Parathyroid adenoma (tissue), 2 donors: ENCODE results near the gene PPME1.

ENCODE experiments used
- H2AFZ ChIP-seq: fragments of 300-600 bp; sonication (generic); one replicate; pipeline ENCODE4 v1.7.0; 2017; ENCODE audit warnings: antibody characterized with exemption, mild to moderate bottlenecking
- H3K27ac ChIP-seq: fragments of 300-600 bp; sonication (generic); one replicate; pipeline ENCODE4 v1.7.0; 2017
- H3K27me3 ChIP-seq: fragments of 300-600 bp; sonication (generic); one replicate; pipeline ENCODE4 v1.7.0; 2017; ENCODE audit warnings: low read length; ENCODE audit not compliant: control insufficient read depth, insufficient read depth
- H3K36me3 ChIP-seq: fragments of 300-600 bp; sonication (generic); one replicate; pipeline ENCODE4 v1.7.0; 2017; ENCODE audit warnings: low read length; ENCODE audit not compliant: control insufficient read depth, insufficient read depth
- H3K4me1 ChIP-seq: fragments of 300-600 bp; sonication (generic); one replicate; pipeline ENCODE4 v1.7.0; 2017; ENCODE audit warnings: control low read depth
- H3K4me2 ChIP-seq: fragments of 300-600 bp; sonication (generic); one replicate; pipeline ENCODE4 v1.7.0; 2017; ENCODE audit warnings: low read length
- H3K4me3 ChIP-seq: fragments of 300-600 bp; sonication (generic); one replicate; pipeline ENCODE4 v1.7.0; 2017; ENCODE audit warnings: low read depth, low read length
- H3K79me2 ChIP-seq: fragments of 300-600 bp; sonication (generic); one replicate; pipeline ENCODE4 v1.7.0; 2017; ENCODE audit warnings: control low read depth
- H3K9ac ChIP-seq: fragments of 300-600 bp; sonication (generic); one replicate; pipeline ENCODE4 v1.7.0; 2017; ENCODE audit warnings: mild to moderate bottlenecking
- H3K9me3 ChIP-seq: fragments of 300-600 bp; sonication (generic); one replicate; pipeline ENCODE4 v1.7.0; 2017; ENCODE audit warnings: low read length; ENCODE audit not compliant: control insufficient read depth
- TF ChIP-seq, protein P1 (sequence below): fragments of 300-600 bp; sonication (generic); IDR thresholded peaks from one replicate; pipeline ENCODE4 v1.7.0; 2017; ENCODE audit warnings: antibody characterized with exemption, mild to moderate bottlenecking
- donor health status: primary hyperparathyroidism.

Gene PPME1

DNA sequence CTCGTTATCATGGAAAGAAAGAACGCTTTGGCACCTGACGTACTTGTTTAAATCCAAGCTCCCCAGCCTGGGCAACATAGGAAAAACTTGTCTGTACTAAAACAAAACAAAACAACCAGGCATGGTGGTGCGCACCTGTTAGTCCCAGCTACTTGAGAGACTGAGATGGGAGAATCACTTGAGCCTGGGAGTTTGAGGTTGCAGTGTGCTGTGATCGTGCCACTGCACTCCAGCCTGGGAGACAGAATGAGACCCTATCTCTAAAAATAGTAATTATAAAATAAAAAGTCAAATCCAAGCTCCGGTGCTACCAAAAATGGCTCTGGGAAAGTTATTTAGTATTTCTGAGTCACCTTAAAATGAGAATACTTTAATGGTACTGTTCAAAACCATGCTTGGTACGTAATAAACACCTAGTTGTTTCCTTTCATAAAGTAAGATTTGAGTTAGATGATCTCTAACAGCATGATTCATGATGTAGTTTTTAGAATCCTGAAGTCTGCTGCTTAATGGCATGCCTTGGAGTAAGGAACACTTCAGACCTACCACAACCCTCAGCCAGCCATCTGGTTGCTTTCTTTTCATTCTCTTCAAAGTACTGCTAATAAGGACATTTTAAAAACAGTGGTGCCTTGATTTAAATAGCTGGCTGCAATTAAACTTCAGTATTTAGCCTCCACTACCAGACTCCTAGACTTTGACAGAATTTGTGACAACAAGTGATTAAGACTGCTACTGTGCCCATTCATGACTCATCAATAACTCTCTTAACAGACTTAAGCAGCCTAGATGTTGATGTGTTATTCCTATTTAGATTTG is 8.4 kb downstream of the PPME1 start:
- TF ChIP-seq, protein P1, sequence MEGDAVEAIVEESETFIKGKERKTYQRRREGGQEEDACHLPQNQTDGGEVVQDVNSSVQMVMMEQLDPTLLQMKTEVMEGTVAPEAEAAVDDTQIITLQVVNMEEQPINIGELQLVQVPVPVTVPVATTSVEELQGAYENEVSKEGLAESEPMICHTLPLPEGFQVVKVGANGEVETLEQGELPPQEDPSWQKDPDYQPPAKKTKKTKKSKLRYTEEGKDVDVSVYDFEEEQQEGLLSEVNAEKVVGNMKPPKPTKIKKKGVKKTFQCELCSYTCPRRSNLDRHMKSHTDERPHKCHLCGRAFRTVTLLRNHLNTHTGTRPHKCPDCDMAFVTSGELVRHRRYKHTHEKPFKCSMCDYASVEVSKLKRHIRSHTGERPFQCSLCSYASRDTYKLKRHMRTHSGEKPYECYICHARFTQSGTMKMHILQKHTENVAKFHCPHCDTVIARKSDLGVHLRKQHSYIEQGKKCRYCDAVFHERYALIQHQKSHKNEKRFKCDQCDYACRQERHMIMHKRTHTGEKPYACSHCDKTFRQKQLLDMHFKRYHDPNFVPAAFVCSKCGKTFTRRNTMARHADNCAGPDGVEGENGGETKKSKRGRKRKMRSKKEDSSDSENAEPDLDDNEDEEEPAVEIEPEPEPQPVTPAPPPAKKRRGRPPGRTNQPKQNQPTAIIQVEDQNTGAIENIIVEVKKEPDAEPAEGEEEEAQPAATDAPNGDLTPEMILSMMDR: no peak
- no peak overlapping the region for H3K27ac ChIP-seq
- H3K79me2 ChIP-seq: peaks cover 6% of the 10 kb centered on the region
- H3K27me3 ChIP-seq: no peaks in the 10 kb centered on the region
- no peak overlapping the region for H2AFZ ChIP-seq
- H3K36me3 ChIP-seq: no peaks in the 10 kb centered on the region
- H3K4me3 ChIP-seq: no peak overlapping the region
- no peaks in the 10 kb centered on the region for H3K4me1 ChIP-seq
- no peaks in the 10 kb centered on the region for H3K9me3 ChIP-seq
- no peak overlapping the region for H3K4me2 ChIP-seq
- no peak overlapping the region for H3K9ac ChIP-seq

DNA sequence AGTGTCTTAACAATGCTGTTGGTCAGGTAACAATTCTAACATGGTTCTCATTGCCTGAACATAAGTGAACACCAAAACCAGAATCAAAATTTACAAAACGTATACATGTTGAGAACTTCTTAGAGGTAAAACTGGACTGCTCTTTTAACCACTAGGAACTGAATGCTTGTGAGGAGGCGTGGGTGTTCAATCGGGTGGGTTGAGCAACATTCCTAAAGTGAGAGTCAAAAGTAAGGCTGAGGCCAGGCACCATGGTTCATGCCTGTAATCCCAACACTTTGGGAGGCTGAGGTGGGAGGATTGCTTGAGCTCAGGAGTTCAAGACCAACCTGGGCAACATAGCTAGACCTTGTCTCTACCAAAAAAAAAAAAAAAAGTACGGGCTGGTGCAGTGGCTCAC is 11.5 kb downstream of the PPME1 start:
- H3K27me3 ChIP-seq: no peaks in the 10 kb centered on the region
- H3K9me3 ChIP-seq: no peaks in the 10 kb centered on the region
- H3K79me2 ChIP-seq: peaks cover 3% of the 10 kb centered on the region
- TF ChIP-seq, protein P1: no peak
- H2AFZ ChIP-seq: no peak overlapping the region
- no peak overlapping the region for H3K4me3 ChIP-seq
- no peak overlapping the region for H3K27ac ChIP-seq
- H3K4me1 ChIP-seq: no peaks in the 10 kb centered on the region
- no peak overlapping the region for H3K9ac ChIP-seq
- no peaks in the 10 kb centered on the region for H3K36me3 ChIP-seq
- no peak overlapping the region for H3K4me2 ChIP-seq

DNA sequence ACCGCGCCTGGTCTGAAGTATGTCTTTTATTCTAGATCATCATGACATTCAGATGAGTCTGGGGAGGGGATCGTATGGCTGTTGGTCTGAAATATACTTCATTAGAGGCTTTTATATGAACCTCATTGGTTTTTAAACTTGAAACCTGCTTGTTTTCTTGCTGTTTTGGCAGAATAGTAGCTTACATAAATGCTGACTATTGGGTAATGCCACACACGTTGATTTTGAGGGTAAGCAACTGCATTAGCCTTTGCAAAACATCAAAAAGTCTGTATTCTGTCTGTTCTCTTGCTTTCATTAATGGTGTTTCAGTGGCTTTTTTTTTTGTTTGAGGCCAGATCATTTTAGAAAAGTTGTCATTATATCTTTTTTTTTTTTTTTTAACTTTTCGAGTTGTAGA is 14.2 kb downstream of the PPME1 start:
- no peak overlapping the region for H3K9ac ChIP-seq
- H3K36me3 ChIP-seq: no peaks in the 10 kb centered on the region
- no peak overlapping the region for H2AFZ ChIP-seq
- H3K27me3 ChIP-seq: no peaks in the 10 kb centered on the region
- H3K4me2 ChIP-seq: no peak overlapping the region
- H3K4me3 ChIP-seq: no peak overlapping the region
- H3K4me1 ChIP-seq: peaks cover 3% of the 10 kb centered on the region
- H3K79me2 ChIP-seq: no peaks in the 10 kb centered on the region
- TF ChIP-seq, protein P1: no peak
- no peak overlapping the region for H3K27ac ChIP-seq
- no peaks in the 10 kb centered on the region for H3K9me3 ChIP-seq

DNA sequence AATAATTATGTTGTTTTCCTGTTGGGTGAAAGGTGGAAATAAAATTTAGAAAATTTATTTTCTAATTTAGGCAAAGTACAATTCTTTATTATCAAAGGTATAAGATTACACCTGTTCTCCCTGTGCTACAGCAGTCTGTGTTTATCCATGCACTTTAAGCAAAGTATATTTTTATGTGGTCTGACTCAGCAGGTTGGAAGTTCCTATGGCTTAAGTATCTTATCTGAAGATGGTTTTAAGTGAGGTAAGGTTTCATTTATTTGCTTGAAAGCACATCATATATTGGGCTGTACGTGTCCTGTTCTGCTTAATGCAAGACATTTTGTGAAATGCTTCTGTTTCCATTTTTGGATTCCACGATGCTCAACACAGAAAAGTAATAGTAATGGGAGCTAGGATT is 14.6 kb downstream of the PPME1 start:
- H3K79me2 ChIP-seq: peaks cover under 1% of the 10 kb centered on the region
- H3K27me3 ChIP-seq: no peaks in the 10 kb centered on the region
- H3K4me3 ChIP-seq: no peak overlapping the region
- no peak overlapping the region for H2AFZ ChIP-seq
- peaks cover 3% of the 10 kb centered on the region for H3K4me1 ChIP-seq
- no peak overlapping the region for H3K4me2 ChIP-seq
- H3K9me3 ChIP-seq: no peaks in the 10 kb centered on the region
- H3K36me3 ChIP-seq: no peaks in the 10 kb centered on the region
- no peak overlapping the region for H3K9ac ChIP-seq
- TF ChIP-seq, protein P1: no peak
- H3K27ac ChIP-seq: no peak overlapping the region

DNA sequence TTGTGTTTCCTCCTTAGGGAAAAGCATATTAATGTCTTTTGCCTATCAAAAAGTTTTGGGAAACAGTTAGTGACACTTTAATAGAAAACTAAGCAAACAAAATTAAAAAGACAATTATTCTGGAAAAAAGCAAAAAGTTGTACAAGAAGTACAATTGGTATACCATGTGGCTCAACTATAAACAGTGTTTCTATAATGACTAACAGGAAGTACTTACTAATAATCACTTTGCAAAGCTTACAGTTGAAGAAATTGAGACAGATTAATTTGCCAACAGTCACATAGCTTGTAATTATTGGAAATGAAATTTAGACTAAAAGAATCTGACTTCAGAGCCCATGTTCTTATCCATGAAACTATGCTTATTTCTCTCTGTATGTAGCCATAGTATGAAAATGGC is 24.7 kb downstream of the PPME1 start:
- Histone ChIP-seq H3K4me2 (no peak overlapping the region), H3K36me3 (no peaks in the 10 kb centered on the region), H3K9ac (no peak overlapping the region), H3K27me3 (no peaks in the 10 kb centered on the region), H3K27ac (no peak overlapping the region), H3K79me2 (peaks cover 23% of the 10 kb centered on the region), H3K4me3 (no peak overlapping the region), H2AFZ (no peak overlapping the region), H3K9me3 (no peaks in the 10 kb centered on the region), H3K4me1 (peaks cover 4% of the 10 kb centered on the region)
- TF ChIP-seq, protein P1: no peak
